NCI-H1105 treated with DMSO at 0.1 percent for 48 hours (cell line): ENCODE data around the gene ETV7.
"Not testable (repeated sequence)": the region's sequence is repeated elsewhere in the genome, so short reads cannot be mapped to it uniquely, and the experiment has no call there.

Source experiments
- DNase-seq: peaks from one replicate; lab custom pipeline; 2025; lab: John Stamatoyannopoulos, UW

Gene ETV7

DNA sequence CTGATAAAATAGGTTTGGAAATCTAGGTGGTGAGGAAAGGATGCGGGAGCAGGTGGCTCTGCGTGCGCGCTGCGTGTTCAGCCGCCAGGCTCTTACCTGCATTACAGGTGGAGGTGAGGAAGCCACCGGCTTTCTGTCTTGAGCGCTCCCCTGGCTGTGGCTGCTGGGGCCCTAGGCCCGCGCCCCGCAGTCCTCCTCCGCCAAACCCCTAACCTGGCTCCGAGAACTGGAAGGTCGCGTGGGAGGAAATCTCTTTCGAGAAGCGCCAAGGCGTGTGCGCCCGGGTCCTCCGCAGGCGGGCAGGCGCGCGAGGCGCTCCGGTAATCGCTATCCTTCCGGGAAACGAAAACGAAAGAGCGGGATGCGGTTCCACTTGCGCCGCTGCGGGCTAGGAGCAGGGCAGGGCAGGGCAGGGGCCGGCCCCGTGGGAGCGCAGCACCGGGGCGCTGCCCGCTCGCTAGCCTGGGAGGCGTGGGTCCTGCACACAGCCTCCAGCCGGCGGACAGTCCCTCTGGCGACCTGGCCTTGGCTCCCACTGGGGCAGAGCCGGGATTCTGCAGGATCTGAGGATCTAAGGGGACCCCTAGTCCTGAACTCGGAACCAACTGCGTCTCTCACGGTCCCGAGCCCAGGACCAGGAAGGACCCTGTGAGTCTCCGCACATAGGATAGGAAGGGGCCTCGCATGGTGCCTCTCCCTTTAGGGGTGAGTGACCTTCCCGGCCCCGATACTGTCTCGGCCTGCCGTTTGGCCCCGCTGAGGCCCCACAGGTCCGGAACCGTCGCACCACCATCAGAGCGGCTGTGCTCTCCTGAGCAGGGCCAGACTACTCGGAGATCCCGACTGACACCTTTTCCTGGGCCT, at the start of gene ETV7:
TSS of gene ETV7 (minus strand) at position 230 of the 864 bp plus-strand sequence. CDS start at position 102, 128 bp downstream.
- no peak for DNase-seq

- DNase-seq: no peak
Measured at GRCh38 chr6:36436466-36436865, 49.0 kb upstream of the ETV7 start.

DNA sequence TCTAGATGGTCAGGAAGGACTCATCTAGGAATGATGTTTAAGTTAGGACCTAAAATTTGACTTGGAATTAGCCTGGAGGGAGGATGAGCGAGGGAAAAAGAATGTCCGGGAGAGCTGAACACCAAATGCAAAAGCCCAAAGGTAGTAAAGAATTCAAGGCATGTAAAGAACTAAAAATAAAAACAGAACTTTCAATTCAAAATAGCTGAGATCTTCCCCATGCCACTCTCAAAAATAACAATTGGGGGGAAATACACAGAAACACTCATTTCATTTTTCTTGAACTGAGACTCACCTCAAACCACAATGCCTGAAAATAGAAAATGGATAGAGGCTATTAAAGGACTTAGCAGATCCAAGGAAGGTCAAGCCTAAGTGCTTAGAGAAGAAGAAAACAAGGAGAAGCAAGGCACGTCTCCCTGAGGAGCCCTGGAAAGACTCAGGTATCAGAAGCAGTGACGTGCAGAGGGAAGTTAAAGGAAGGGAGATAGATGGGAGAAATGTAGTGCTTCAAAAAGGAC, 44.7 kb upstream of the ETV7 start:
- no peak for DNase-seq

DNA sequence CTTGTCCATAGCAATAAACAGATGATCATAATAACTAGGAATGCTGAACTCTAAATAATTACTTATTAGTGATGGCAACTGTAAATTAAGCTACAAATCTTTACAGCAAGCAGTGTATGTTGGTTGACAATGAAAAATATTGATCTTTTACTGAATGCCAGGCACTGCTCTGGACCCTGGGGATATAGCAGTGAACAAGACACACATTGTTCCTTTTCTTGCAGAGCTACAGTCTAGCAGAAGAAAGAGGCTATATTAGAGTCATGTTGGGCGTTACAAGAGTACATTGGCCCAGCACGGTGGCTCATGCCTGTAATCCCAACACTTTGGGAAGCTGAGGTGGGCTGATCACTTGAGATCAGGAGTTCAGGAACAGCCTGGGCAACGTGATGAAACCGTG, 43.7 kb upstream of the ETV7 start:
- DNase-seq: no peak

GRCh38 chr6:36430351-36430750, 42.9 kb upstream of the ETV7 start:
- no peak for DNase-seq

DNA sequence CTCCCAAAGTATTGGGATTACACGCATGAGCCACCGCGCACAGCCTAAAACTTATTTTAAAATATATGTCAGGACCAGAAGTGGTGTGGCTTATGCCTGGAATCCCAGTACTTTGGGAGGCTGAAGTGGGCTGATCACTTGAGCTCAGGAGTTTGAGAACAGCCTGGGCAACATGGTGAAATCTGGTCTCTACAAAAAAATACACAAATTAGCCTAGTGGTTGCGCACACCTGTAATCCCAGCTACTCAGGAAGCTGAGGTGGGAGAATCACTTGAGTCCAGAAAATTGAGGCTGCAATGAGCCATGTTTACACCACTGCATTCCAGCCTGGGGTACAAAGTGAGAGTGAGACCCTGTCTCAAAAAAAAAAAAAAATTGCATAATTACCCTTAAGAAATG, 41.4 kb upstream of the ETV7 start:
- DNase-seq: no peak

DNA sequence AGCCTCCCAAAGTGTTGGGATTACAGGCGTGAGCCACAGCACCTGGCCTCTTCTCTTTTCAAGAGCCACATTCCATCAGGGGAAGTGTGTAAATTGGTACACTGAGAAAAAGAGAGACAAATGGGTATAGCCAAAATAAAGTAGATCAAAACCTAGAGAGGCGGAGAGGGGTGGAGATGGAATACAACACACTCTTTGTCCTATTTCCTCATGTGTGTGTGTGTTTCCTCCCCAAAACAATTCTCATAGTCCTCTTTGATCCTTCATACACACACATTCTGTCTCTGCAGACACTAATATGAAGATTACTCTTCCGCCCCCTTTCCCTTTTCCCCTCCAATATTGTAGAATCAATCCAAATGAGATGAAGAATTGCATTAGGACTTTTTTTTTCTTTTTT, 39.2 kb upstream of the ETV7 start:
- DNase-seq: no peak

- peak; percentile 87 for DNase-seq
Measured at GRCh38 chr6:36423101-36423824, 35.8 kb upstream of the ETV7 start.

DNA sequence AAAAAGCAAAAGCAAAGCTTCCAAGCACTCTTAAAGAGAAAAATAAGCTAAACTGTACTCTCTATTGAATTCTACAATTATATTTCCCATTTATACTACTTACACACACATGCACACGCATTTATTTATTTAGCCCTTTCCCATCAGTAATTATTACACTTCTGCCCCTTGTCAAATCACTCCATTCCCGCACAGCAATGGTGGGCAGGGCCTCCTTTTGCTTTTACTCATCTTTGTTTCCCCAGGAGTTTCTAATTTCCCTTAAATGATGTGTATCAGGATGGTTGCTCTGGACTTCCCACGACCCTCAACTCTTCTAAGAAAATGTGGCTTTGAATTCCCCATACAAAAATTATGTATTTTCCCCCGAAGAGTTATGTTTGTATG, 35.2 kb upstream of the ETV7 start:
- no peak for DNase-seq

DNA sequence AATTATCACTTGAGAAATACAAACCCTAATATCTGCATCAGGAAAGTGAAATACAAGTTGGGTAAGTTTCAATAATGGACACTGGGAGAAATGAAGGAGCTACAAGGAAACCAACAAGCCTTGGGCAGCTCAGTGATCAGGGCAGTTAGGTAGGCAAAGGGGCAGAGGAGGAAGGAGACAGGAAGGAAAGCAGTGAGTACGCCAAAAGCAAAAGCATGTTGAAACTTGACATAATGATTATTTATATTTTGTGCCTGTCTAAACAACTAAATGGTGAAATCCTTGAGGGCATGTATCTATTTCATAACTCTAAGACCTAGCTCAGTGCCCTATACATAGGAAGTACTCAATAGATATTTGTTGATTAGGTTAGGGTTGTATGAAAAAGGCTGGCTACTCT, 31.8 kb upstream of the ETV7 start:
- peak; percentile 12 for DNase-seq

GRCh38 chr6:36418558-36418957, 31.1 kb upstream of the ETV7 start:
- no peak for DNase-seq

DNA sequence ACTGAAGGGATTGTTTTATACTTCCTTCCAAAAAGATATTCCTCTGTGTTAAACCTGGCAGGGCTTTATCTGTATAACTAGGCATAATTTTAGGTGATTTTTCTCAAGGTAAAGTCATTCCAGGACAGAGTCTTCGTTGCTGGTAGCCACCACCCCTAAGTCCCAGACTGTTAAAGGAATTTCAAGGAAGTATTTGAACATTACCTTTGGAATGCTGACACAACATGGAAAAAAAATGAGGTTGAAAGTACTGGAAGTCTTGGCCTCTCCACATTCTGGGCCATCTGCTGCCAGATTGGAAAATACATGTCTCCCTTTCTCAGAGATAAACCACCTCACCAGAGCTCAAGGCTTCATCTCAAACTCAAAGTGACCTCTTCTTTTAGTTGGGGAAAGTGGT, 27.0 kb upstream of the ETV7 start:
- DNase-seq: no peak

GRCh38 chr6:36413489-36414480, 26.3 kb upstream of the ETV7 start:
- no peak for DNase-seq

GRCh38 chr6:36409718-36410117, 22.2 kb upstream of the ETV7 start:
- DNase-seq: not testable (repeated sequence)

DNA sequence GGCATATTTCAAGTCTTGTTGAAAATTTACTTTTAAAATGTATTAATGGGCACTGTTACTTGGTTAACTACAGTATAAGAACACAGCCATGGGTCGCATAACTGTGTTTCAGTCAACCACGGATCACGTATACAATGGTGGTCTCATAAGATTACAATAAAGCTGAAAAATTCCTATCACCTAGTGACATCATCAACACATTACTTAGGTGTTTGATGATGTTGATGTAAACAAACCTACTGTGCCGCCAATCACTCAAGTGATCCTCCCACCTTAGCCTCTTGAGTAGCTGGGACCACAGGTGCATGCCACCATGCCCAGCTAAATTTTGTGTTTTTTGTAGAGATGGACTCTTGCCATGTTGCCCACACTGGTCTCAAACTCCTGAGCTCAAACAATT, 16.7 kb upstream of the ETV7 start:
- DNase-seq: no peak

DNA sequence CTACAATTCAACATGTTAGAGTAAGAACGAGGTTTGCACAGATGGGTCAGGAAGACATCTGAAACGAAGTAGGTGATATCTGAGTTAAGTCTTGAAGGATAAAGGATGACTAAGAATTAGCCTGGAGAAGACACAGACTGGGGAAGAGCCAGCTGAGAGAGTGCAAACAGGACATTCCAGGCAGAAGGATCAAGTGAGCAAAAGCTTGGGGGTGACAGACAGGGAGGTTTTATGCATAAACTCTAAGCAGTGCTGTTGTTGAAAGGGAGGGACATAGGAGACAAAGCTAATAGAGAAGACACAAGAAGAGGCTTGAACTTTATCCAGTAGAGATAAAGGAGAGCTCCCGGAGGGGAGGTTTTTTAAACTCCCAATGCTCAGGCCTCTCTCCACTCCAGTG, 15.0 kb upstream of the ETV7 start:
- DNase-seq: no peak

DNA sequence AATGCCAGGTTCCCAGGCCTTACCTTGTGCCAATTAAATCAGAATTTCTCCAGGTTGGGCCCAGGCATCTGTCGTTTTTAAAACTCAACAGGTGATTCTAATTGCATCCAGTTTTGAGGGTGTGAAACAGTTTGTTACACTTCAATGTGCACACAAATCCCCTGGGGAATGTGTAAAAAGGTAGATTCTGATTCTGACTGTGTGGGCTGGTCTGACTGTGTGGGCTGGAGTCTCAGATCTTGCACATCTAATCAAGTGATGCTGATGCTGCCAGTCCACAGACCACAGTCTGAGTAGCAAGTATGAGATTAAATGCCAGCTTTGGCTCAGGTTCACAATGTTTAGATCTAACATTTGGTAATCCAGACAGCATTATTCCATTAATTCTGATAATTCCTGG, 12.5 kb upstream of the ETV7 start:
- DNase-seq: no peak

GRCh38 chr6:36392621-36393020, 5.2 kb upstream of the ETV7 start:
- DNase-seq: no peak

DNA sequence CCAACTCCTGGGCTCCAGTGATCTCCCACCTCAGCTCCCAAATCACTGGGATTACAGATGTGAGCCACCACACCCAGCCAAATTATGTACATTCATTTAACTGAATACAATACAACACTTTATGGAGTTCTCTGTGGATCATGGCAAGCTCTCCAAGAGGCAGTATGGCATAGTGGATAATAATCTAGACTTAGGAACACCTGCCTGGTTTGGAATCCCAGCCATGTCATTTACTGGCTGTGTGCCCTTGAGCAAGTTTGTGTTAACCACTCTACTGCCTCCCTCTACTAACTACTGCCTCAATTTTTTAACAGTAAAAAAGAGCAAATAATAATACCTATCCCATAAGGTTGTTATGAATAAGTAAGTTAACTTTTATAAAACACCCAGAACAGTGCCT, 1.9 kb upstream of the ETV7 start:
- peak; percentile 38 for DNase-seq

DNA sequence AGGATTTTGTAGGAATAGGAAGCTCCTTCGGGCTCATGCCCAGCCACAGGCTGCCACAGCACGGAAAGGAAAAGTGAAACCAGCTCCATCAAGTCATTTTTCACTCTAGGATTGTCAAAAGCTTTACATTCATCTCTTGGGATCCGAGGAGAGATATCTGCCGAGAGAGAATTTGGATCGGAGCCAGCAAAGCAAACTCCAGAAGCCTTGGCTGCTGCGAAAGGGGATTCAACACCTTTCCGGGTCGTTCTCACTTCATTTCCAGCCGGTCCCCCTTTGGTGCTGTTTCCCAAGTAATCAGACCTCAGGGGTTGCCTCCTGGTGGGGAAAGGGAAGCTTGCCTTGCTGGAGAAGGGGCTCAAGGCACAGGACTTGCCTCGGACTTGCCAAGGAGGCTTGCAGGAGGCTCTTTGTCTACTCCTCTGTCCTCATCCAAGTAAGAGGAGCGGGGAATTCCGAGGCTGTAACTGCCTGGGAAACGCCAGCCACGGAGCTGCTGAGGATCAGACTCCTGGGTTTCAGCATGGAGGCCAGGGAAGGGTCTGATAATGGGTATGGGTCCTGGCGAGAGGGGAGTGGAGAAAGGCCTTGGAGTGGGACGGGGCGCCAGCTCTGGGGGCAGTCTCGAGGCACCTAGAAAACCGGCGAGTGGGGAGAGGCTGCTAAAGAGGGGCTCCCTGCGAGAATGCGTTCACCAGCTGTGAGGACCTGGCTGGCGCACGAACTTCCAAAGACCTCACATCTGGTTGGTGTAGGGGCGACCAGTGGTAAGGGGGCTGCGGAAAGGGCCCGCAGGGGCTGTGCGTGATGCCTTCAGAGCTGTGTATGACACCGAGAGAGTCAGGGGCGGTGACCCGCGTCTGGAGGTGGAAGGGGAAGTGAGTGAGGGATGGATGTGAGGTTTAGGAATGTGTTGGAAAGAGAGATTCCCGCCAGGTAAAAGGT, 702 bp downstream of the ETV7 start:
- no peak for DNase-seq

DNA sequence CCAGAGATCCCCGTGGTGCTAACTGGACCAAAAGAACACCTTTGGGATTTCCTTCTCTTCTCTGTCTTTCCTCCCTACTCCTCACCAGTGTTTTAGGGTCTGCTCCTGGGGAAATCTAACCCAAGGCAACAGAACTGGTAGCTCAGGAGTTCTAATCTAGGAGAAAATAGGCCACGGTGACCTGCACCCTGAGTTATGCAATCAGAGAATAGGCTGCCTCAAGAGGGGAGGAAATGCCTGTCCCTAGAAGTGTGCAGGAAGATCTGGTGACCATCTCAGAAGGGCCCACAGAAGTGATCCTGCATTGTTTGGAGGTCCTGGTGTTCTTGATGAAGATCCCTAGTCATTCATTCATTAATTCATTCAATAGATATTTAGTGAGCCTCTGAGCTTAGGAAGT, 3.4 kb downstream of the ETV7 start:
- no peak for DNase-seq
